Dedifferentiated amniotic fluid mesenchymal stem cell (primary cell): ENCODE data around the gene IMMP2L.
"Not testable (repeated sequence)": the region's sequence is repeated elsewhere in the genome, so short reads cannot be mapped to it uniquely, and the experiment has no call there.

Source experiments
- DNase-seq: peaks from one replicate; pipeline ENCODE4 v3.0.0-alpha.2; 2016; ENCODE audit errors: extremely low spot score

The IMMP2L gene

GRCh38 chr7:110750931-110751605, 811.2 kb downstream of the IMMP2L start:
- DNase-seq, result no peak

DNA sequence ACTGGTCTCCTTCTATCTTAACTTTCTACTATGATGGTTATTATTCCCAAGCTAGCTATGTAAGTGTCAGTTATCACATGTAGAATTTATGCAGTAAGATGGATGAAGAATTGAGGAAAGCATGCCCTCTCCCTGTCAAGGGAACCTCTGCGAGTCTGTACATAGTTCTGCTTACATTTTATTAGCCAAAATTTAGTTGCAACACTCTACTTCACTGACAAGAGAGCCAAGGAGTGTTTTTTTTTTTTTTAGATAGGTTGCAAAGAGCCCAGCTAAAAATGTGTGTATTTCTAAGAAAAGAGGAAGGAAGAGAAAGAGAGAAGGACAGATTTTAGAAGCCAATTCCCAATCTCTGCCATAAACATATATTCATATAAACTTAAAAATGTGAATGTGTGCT, 829.1 kb downstream of the IMMP2L start:
- DNase-seq, result no peak

DNA sequence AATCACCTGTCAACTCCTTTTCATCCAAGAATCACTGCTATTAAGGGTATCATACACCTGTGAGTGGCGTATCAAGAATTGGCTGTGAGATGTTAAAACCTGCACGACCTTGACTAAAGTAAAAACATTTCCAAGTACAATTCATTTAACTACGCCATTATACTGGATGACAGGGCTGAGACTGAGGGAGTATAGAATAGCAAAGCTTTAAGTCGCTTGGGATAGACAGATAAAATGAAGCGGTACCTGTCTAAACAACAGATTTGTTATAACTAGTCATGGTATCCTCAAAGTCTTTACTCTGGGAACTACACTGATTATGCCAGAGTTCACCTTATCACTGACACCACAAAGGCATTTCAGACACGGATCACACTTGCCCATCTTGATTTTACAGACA, 837.5 kb downstream of the IMMP2L start:
- DNase-seq, result no peak

DNA sequence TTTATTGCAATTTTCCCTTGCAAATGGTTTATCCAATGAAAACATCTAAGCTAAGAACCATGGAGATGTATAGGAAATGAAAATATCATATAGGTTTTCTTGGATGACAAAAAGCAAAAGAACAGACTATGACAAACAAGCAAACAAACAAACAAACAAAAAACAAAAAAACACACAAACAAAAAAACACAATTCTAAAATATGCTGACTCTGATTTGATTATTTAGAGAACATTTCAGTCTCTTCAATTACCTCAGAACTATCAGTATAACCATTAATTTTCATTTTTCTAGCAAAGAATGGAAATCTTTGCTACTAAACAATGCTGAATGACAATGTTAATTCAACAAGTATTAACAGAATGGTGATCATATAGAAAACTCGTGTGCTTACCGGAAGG, 840.9 kb downstream of the IMMP2L start:
- DNase-seq, result no peak

DNA sequence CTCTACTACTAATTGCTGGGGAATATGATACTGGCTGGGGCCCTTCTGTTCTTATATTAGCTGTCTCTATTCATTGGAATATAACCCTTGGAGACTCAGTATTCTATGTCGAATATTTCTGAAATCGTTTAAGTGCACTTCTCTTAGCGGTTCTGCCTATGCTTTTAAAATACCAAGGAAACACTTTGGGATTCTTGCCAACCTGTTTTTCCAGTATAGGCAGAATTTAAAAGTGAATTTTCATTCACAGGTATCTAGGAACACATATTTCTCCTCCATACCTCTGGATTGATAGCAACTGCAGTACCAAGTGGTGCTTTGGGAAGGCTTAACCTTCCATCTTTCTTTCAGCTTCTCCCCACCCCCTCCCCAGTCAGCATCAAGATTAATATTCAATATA, 841.7 kb downstream of the IMMP2L start:
- DNase-seq, result no peak

DNA sequence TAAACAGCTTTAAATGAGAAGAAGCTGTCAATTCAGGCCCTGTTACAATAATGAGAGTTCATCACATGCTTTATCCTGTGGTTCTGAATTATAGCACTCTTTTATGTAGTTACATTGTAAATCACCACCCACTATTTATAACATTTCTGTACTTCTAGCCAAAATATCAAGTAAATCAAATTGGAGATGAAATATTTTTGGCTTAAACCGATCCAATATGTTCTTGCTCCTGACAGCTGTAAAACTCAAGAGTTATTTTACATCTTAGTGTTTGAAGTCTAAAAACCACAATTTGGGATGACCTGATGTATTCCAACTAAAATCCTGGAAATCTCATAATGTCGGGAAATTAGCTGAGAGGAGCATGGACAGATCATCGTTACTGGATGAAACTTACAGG, 842.6 kb downstream of the IMMP2L start:
- DNase-seq, result no peak

GRCh38 chr7:110718503-110719205, 843.6 kb downstream of the IMMP2L start:
- DNase-seq, result no peak

DNA sequence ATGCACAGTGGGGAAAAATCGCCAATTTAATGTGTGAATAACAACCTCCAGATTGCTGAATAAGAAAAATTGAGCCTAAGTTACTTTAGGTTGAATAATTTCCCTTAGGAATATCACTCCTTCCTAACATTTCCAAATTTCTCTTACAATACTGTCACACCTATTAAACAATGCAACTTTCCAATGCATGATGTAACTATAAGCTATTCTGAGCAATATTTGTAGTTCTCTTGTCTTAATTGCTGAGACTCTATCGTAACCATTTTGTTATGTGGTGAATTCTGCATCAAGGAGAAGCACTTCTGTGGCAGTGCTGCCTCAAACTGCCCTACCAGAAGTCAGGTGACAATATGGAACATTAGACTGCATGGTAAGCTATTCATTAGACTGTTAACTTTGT, 858.1 kb downstream of the IMMP2L start:
- DNase-seq, result peak; percentile 36

DNA sequence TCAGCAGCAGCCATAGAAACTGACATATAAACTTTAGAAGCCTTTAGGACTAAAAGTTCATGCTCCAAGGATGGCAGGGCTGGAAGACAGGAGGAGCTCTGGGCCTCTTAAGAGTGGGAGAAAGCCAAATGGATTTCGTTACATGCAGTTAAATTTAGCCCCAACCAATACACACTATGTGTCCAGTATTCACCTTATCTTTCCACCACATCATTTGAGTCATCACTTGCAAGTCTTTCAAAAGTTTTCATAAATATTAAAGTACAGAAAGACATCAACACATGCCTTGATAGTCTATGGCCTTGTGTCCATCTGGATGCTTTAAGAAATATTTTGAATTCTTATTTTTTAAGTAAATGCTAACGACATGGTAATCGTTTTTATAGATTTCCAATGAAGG, 863.7 kb downstream of the IMMP2L start:
- DNase-seq, result no peak

DNA sequence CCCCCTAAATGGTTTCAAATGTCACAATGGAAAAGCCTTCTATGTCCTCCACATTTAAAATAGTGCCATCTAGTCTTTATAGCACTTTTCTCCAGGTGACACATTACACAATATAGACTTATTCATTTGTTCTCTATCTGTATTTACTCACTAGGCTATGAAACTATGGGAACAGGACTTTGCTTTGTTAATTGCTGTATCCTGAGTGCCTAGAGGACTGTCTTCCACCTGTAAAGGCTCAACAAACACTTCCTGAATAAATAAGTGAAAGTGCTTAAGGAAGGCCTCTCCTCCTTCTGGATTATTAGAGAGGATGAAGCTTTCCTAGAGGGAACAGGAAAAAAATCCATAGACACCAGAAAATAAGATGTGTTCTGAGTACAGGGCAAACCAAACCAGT, 868.9 kb downstream of the IMMP2L start:
- no peak for DNase-seq

GRCh38 chr7:110688908-110689307, 873.4 kb downstream of the IMMP2L start:
- DNase-seq, result no peak

GRCh38 chr7:110685899-110686298, 876.4 kb downstream of the IMMP2L start:
- no peak for DNase-seq

DNA sequence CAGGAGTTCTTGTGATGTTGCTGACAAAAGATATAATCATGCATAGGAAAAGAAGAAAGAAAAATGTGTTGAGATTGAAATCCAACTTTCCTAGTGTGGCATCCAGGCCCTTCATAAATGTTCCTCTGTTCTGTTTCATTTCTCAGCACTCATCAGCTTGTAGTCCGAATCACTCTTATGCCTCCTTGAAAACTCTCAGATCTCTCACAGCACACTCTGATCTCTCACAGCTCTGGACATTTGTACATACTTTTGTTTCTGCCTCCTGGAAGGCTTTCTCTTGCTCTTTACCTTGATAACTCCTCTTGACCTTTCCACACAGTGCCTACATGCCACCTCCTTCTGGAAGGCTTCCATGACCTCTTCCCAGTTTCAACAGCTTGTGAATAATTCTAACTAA, 880.4 kb downstream of the IMMP2L start:
- no peak for DNase-seq

- DNase-seq, result no peak
Measured at GRCh38 chr7:110677405-110677804, 884.9 kb downstream of the IMMP2L start.

DNA sequence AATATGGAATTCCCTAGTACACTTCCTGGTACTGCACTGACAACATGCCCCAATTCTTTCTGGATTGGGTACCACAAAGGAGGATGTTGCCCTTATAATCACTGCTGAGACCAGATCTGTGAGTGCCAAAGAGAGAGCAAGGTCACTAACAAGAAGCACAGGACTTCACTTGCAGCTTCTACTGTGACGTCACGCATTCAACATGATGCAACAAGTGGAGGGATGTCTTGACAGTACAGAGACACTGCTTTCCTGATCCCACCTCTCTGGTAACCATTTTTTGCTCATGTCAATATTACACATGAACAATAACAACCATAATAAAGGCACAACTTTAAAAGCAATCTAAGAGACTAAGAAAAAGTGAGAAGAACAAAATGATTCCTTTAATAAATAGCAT, 885.5 kb downstream of the IMMP2L start:
- DNase-seq, result no peak

- no peak for DNase-seq
Measured at GRCh38 chr7:110675383-110676103, 886.7 kb downstream of the IMMP2L start.

DNA sequence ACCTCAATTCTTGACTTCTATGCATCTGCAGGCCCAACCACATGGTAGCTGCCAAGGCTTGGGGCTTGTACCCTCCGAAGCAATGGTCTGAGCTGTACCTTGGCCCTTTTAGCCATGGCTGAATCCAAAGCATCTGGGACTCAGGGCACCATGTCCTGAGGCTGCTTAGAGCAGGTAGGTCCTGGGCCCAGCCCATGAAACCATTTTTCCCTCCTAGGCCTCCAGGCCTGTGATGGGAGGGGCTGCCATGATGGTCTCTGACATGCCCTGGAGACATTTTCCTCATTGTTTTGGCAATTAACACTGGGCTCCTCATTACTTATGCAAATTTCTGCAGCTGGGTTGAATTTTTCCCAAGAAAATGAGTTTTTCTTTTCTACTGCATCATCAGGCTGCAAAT, 889.1 kb downstream of the IMMP2L start:
- no peak for DNase-seq

- no peak for DNase-seq
Measured at GRCh38 chr7:110669410-110669809, 892.9 kb downstream of the IMMP2L start.

DNA sequence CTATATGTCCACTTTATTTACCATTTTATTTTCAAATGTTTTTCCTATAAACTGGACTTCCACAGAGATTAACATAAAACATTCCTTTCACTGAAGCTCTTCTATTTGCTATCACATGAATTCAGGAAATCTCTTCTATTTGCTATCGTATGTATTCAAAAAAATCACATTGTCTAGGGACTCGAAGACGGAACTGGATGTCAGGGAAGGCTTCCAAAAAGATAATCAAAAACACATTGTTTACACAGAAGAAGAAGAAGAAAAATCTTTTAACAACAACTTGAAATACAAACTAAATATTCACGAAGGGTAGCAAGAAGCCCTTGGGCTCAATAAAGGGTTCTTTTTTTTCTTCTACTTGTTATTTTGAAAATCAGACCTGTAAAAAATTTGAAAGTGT, 897.5 kb downstream of the IMMP2L start:
- peak; percentile 22 for DNase-seq

DNA sequence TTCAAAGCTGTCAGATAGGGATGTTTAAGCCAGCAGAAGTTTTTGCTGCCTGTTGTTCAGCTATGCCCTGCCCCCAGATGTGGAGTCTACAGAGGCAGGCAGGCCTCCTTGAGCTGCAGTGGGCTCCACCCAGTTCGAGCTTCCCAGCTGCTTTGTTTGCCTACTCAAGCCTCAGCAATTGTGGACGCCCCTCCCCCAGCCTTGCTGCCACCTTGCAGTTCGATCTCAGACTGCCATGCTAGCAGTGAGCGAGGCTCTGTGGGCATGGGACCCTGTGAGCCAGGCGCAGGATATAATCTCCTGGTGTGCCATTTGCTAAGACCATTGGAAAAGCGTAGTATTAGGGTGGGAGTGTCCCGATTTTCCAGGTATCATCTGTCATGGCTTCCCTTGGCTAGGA, 901.7 kb downstream of the IMMP2L start:
- not testable (repeated sequence) for DNase-seq

- DNase-seq, result no peak
Measured at GRCh38 chr7:110650328-110650727, 912.0 kb downstream of the IMMP2L start.

DNA sequence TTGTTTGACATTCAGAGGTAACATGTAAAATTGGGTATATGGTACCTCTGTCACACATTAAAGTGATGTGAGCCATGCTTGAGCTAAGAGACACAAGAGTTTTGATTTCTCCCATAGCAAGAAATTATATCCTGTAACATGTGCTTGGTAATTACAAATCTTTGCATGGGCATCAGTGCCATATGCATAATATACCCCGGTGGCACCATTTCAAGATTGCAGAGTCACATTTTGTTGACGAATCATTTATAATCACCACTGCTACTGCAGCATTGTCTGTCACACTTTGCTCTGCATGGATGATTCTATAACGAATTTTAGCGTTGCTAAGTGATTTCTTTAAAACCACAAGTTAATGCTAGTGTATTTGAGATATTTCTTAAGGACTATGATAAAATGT, 915.0 kb downstream of the IMMP2L start:
- no peak for DNase-seq

GRCh38 chr7:110646804-110647203, 915.5 kb downstream of the IMMP2L start:
- no peak for DNase-seq
